Measurements from ENCODE around the gene TNPO2. TPM values are rescaled to one million over a fixed set of nuclear protein-coding genes. Genes with fewer than 3 reads are reported as not detected.
A peak's percentile ranks its signal among the peaks of the same experiment; 100 is the strongest.

TNPO2 gene
- 42.7 TPM for total RNA-seq
- long read RNA-seq, partial matches to known transcripts = 5 of 27 reads
- long read RNA-seq, other reads (novel, unspliced or antisense) = 21 of 27 reads

DNA sequence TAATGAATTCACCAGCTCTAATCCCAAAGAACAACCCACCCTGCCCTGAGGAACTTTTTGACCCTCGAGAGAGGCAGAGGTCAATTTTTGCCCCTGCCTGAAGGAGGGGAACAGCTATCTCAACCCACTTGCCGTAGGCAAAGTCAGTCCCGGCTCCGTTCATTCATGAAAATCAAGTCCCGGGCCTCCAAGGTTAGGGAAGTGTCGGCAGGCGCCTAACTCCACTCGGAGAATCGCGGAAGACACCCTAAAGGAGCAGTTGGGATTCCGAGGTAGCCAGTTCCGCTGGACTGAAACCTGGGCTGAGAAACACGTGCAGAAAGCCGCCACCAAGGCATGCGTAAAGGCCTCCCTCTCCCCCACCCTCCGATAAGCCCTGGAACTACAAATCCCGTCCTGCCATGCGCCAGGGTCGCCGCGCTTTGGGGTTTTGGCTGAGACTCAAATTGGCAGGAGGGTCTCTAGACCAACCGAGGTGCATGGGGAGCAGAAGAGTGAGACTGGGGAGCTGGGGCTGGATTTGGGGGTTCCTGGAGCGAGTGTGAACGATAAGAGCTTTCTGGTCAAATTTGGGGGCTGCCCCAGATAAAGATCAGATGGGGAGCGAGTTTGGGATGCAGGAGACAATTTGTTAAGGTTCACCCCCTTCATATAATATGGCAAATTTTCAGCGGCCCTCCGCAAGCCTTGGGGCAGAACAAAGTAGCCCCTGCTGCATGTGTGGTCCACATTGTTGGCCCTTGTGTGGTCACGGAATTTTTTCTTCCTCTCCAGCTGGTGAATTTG is at the start of gene TNPO2:
TSS of gene TNPO2 (minus strand) at position 292 of the 786 bp plus-strand sequence. CDS start 2,955 bp downstream, outside the sequence.
- Histone ChIP-seq H3K4me1 (peaks cover 32% of the 10 kb centered on the region), H3K9me3 (no peaks in the 10 kb centered on the region), H3K36me3 (peaks cover 17% of the 10 kb centered on the region), H3K4me3 (peak within 1 kb of the TSS; percentile 66), H3K27me3 (ENCODE audit: low read depth) (no peaks in the 10 kb centered on the region), H3K27ac (peak within 1 kb of the TSS; percentile 87)
- intact Hi-C loops (cut with DNase I) = no loop called here
- TF ChIP-seq, protein P1, sequence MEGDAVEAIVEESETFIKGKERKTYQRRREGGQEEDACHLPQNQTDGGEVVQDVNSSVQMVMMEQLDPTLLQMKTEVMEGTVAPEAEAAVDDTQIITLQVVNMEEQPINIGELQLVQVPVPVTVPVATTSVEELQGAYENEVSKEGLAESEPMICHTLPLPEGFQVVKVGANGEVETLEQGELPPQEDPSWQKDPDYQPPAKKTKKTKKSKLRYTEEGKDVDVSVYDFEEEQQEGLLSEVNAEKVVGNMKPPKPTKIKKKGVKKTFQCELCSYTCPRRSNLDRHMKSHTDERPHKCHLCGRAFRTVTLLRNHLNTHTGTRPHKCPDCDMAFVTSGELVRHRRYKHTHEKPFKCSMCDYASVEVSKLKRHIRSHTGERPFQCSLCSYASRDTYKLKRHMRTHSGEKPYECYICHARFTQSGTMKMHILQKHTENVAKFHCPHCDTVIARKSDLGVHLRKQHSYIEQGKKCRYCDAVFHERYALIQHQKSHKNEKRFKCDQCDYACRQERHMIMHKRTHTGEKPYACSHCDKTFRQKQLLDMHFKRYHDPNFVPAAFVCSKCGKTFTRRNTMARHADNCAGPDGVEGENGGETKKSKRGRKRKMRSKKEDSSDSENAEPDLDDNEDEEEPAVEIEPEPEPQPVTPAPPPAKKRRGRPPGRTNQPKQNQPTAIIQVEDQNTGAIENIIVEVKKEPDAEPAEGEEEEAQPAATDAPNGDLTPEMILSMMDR (IDR thresholded peaks at IDR 0.05) = no peak
- peak; percentile 56 to 67 for ATAC-seq
- no peak for DNase-seq

DNA sequence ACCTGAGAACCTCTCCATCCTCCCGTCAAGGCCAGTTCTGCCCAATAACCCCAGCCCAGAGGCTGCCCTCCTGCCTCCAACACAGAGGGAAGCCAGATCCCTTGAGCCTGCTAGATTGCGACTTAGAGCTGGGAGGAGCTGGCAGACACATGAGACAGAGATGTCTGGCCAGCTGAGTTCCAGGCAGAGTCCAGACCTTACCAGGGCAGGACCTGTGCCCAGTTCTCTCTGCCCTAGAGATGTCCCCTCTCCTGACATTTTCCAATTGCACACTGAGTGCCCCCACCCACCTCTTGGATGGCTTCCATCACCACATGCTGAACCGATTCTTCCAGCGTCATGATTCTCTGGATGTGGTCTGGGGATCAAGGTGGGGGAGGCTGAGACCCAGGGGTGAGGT is 48.6 kb upstream of the TNPO2 start:
- intact Hi-C loops (cut with DNase I) = no loop called here
- no peak overlapping the region for H3K27ac ChIP-seq
- DNase-seq = no peak

DNA sequence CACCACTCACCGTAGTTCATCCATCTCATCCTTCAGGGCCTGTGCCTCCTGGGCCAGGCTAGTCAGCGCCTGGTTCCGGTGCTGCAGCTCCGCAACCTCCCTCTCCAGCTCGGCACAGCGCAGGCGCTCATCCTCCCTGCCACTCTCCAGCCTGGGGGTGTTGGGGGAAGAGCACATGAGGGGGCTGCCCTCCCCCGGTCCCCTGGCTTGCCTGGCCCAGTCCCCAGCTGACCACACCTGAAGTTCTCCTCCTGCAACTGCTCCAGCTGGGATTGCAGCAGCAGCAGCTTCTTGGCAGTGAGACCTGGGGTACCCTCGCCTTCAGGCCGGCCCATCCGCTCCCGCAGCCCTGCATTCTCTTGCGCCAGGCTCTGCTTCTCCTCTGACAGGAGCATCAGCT is 47.2 kb upstream of the TNPO2 start:
- H3K36me3 ChIP-seq = peaks cover 26% of the 10 kb centered on the region
- H3K4me1 ChIP-seq = peaks cover 8% of the 10 kb centered on the region
- H3K27ac ChIP-seq = no peak overlapping the region
- ATAC-seq (no peak), DNase-seq (no peak)
- intact Hi-C loops (cut with DNase I) = no loop called here
- TF ChIP-seq, protein P1 (IDR thresholded peaks at IDR 0.05) = no peak
- no peaks in the 10 kb centered on the region for H3K9me3 ChIP-seq
- H3K27me3 ChIP-seq (ENCODE audit: low read depth) = no peaks in the 10 kb centered on the region
- no peak overlapping the region for H3K4me3 ChIP-seq

More for the DNA sequence above, 48.6 kb upstream of the TNPO2 start:
- Histone ChIP-seq H3K4me1 (peaks cover 10% of the 10 kb centered on the region), H3K9me3 (no peaks in the 10 kb centered on the region), H3K27me3 (ENCODE audit: low read depth) (no peaks in the 10 kb centered on the region), H3K4me3 (no peak overlapping the region), H3K36me3 (peaks cover 20% of the 10 kb centered on the region)
- ATAC-seq = no peak
- TF ChIP-seq, protein P1 (IDR thresholded peaks at IDR 0.05) = no peak

DNA sequence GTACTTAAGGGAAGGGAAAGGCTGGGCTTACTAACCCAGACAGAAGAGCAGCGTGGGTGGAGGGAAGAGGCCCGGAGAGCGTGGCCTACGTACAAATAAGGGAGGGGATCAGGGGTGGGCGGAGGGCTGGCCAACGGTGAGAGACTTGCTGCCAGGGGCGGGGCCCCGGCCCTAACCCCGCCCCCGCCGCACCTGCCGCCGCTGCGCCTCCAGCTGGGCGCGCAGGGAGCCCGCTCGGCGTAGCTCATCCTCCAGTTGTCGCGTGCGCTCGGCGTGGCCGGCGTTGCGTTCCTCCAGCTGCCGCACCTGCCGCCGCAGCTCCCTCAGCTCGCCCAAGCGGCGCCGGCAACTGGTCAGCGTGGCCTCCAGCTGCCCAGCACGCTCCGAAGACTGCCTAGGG is 46.0 kb upstream of the TNPO2 start:
- Histone ChIP-seq H3K4me1 (peaks cover 7% of the 10 kb centered on the region), H3K27me3 (ENCODE audit: low read depth) (no peaks in the 10 kb centered on the region), H3K9me3 (no peaks in the 10 kb centered on the region), H3K4me3 (no peak overlapping the region), H3K27ac (no peak overlapping the region), H3K36me3 (peaks cover 29% of the 10 kb centered on the region)
- DNase-seq (peak; percentile 77), ATAC-seq (peak; percentile 78 to 80)
- intact Hi-C loops (cut with DNase I) = loop anchor here (10.0 kb wide), 1 partner anchor 75 kb away; no protein-coding TSS in a partner anchor
- TF ChIP-seq, protein P1 (IDR thresholded peaks at IDR 0.05) = peak; percentile 6

DNA sequence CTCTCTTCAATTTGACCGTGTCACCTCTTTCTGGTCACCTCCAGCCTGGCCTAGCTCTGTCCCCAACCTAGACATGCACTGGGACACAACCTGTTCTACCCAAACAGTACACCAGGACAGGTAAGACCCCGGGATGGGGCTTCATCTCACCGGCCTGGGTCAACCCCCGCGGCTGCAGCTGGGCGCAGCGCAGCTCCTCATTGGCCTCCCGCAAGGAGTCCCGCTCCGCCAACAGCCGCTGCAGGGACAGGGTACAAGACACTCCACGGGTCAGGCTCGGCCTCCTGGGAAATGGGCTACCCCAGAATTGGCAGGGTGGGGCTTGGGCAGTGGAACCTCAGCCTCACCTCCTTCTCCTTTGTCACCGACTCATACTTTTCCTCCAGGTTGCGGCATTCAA is 43.9 kb upstream of the TNPO2 start:
- peaks cover 5% of the 10 kb centered on the region for H3K4me1 ChIP-seq
- TF ChIP-seq, protein P1 (IDR thresholded peaks at IDR 0.05) = no peak
- no peak for DNase-seq
- no peak overlapping the region for H3K4me3 ChIP-seq
- no peaks in the 10 kb centered on the region for H3K9me3 ChIP-seq
- no peak overlapping the region for H3K27ac ChIP-seq
- intact Hi-C loops (cut with DNase I) = loop anchor here (10.0 kb wide), 1 partner anchor 77 kb away; no protein-coding TSS in a partner anchor
- no peaks in the 10 kb centered on the region for H3K27me3 ChIP-seq (ENCODE audit: low read depth)
- H3K36me3 ChIP-seq = peaks cover 40% of the 10 kb centered on the region
- ATAC-seq = no peak

Measured in lower lobe of right lung (tissue), 2 donors.